ENCODE results near the gene RABL3. TPM values are rescaled to one million over a fixed set of nuclear protein-coding genes. Genes with fewer than 3 reads are reported as not detected.
"Not testable (repeated sequence)": the region's sequence is repeated elsewhere in the genome, so short reads cannot be mapped to it uniquely, and the experiment has no call there.

The RABL3 gene, protein sequence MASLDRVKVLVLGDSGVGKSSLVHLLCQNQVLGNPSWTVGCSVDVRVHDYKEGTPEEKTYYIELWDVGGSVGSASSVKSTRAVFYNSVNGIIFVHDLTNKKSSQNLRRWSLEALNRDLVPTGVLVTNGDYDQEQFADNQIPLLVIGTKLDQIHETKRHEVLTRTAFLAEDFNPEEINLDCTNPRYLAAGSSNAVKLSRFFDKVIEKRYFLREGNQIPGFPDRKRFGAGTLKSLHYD
- total RNA-seq: 18.2 TPM
- long read RNA-seq, partial matches to known transcripts: 0 of 5 reads
- long read RNA-seq, other reads (novel, unspliced or antisense): 3 of 5 reads

DNA sequence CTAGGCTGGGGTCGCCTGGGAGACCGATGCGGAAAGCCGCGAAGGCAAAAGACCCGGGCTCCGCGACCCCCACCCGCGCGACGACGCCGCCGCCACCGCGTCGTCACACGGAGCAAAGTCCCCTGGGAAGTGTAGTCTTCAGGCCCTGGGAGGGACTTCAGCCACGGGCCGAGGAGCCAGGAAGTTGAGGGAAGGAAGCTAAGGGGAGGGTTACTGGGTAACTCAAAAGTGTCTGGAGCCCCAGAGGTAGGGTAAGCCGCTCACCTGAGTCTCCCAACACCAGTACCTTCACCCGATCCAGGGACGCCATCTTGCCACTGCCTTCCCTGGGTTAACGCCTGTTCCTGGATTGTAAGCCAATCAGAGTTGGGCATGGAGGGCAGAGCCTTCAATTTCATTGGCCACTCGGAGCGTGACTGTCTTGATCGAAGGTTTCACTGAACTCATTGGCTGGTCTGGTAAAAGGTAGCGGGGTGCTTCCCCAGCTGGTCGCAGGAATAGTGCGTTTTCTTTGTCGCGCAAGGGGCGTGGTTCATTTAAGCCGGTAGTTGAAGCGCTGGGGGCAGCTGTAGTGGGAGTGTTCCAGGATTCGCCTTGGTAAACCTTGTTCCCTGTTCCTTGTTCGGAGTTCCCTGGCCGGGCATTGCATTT is at the start of gene RABL3, which contains the start of gene GTF2E1:
TSS of gene RABL3 (minus strand) at position 319 of the 651 bp plus-strand sequence. CDS start at position 310, 9 bp downstream.
TSS of gene GTF2E1 (plus strand) at position 547 of the 651 bp plus-strand sequence. CDS start 7,809 bp downstream, outside the sequence.
- intact Hi-C loops (cut with DNase I): loop anchor here (5.0 kb wide), 2 partner anchors 145 to 325 kb away; partner anchors contain the start of gene NDUFB4
- peak; percentile 100 for ATAC-seq
- DNase-seq (ENCODE audit: missing footprints): peak; percentile 95

GRCh38 chr3:120791913-120792312 is 49.6 kb upstream of the RABL3 start:
- DNase-seq (ENCODE audit: missing footprints) (no peak), ATAC-seq (no peak)
- intact Hi-C loops (cut with DNase I): no loop called here

- ATAC-seq: no peak
- DNase-seq (ENCODE audit: missing footprints): no peak
- intact Hi-C loops (cut with DNase I): no loop called here
Observed at GRCh38 chr3:120791010-120791409, 48.7 kb upstream of the RABL3 start.

DNA sequence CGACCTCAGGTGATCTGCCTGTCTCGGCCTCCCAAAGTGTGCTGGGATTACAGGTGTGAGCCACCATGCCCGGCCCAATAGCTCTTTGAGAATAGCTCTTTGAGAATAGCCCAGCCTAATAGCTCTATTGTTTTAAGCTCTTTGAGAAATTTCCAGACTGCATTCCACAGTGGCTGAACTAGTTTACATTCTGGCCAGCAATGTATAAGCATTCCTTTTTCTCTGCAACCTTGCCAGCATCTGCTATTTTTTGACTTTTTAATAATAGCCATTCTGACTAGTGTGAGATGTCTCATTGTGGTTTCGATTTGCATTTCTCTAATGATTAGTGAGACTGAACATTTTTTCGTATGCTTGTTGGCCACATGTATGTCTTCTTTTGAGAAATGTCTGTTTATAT is 43.5 kb upstream of the RABL3 start:
- DNase-seq (ENCODE audit: missing footprints); ATAC-seq; intact Hi-C loops (cut with DNase I): not testable (repeated sequence)

- no peak for DNase-seq (ENCODE audit: missing footprints)
- no peak for ATAC-seq
- intact Hi-C loops (cut with DNase I): no loop called here
Observed at GRCh38 chr3:120780977-120781376, 38.7 kb upstream of the RABL3 start.

DNA sequence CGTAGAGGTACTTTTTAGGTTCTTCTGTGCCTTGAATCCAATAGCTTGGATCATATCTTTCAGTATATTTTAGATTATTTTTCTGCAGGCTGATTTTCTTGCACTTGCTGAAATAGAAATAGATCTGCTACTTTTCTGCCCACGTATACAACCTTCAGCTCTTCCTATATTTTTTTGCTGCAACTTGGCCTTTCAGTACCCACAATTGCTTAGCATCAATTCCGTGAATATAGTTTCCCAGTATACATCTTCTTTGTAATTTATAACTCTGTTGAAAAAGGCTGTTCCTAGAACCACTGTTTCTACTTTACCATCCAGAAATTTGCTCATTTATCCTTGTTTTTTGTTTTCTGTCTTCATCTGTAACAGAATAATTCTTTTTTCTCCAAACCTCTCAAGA is 36.5 kb upstream of the RABL3 start:
- no peak for DNase-seq (ENCODE audit: missing footprints)
- intact Hi-C loops (cut with DNase I): no loop called here
- no peak for ATAC-seq

GRCh38 chr3:120775411-120775810 is 33.1 kb upstream of the RABL3 start:
- ATAC-seq: no peak
- no peak for DNase-seq (ENCODE audit: missing footprints)
- intact Hi-C loops (cut with DNase I): no loop called here

- DNase-seq (ENCODE audit: missing footprints) (no peak), ATAC-seq (no peak)
- intact Hi-C loops (cut with DNase I): no loop called here
Observed at GRCh38 chr3:120773932-120774331, 31.6 kb upstream of the RABL3 start.

DNA sequence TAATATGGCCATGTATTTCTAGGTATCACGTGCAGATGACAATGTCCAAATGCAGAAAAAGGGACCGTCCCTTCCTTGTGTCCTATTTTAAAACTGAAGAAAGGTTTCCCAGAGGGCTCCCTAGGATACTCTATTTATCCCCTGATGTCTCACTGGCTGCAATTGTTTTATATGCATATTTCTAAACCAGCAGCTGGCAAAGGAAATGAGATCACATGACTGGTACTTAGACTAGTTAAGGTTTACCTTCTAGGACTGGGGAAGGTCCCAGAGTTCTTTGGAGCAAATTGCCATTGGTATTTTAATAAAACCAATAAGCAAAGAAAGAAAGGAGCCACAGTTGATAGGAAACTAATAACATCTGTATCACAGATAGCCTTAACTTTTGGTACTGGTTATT is 29.8 kb upstream of the RABL3 start:
- intact Hi-C loops (cut with DNase I): no loop called here
- ATAC-seq: no peak
- DNase-seq (ENCODE audit: missing footprints): no peak

GRCh38 chr3:120770891-120771290 is 28.6 kb upstream of the RABL3 start:
- DNase-seq (ENCODE audit: missing footprints) (no peak), ATAC-seq (no peak)
- intact Hi-C loops (cut with DNase I): no loop called here

GRCh38 chr3:120769436-120769835 is 27.1 kb upstream of the RABL3 start:
- intact Hi-C loops (cut with DNase I): no loop called here
- no peak for DNase-seq (ENCODE audit: missing footprints)
- no peak for ATAC-seq

GRCh38 chr3:120767106-120767505 is 24.8 kb upstream of the RABL3 start:
- no peak for DNase-seq (ENCODE audit: missing footprints)
- intact Hi-C loops (cut with DNase I): no loop called here

DNA sequence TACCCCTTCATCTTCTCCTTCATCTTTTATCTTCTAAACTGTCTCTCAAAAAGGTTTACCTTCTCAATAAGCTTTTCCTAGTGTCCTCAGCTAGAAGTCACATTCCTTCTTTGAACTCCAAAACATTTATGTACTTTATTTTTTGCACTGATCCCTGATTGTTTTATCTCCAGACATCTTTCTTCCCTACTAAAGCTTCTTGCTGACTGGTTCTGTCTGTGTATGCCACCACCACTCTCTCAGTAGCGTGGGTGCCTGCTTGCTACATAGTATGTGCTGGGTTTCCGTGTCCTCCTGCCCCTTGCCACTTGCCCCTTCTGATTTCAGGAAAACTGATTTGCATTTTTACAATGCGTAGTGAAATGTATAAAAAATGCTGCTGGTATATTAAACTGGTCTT is 24.3 kb upstream of the RABL3 start:
- intact Hi-C loops (cut with DNase I): no loop called here
- no peak for ATAC-seq

More at GRCh38 chr3:120767106-120767505, 24.8 kb upstream of the RABL3 start:
- ATAC-seq: no peak

DNA sequence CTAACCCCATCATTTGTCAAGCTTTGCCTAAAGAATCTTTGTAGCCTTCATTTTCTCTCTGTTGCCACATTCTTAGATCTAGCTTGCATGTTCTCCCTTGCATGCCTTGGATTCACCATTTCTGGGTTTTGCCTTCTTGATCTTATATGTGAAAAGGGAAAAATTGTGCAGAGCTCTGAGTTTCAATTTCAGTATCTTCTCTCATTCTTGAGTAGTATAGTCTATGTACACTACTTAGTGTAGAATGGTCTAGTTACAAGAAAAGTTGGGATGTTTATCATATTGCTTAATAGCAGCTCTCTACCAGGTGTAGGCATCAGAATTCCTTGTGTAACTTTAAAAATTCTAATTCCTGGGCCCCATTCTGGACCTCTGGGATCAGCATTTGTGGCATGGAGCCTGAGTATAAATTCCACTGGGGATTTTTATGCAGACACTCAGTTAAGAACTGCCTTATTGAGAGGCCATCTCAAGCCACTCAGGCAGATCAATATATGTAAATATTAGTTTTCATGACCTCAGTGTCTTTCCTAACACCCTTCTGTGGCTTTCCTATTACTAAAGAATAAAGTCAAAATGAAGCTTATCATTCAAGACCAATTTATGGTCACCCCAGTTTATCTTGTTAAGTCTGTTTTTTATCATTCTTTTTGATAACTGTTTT is 23.6 kb upstream of the RABL3 start:
- no peak for ATAC-seq
- intact Hi-C loops (cut with DNase I): no loop called here
- DNase-seq (ENCODE audit: missing footprints): no peak

More for the DNA sequence above, 24.3 kb upstream of the RABL3 start:
- DNase-seq (ENCODE audit: missing footprints): no peak

- DNase-seq (ENCODE audit: missing footprints) (no peak), ATAC-seq (no peak)
- intact Hi-C loops (cut with DNase I): no loop called here
Observed at GRCh38 chr3:120764206-120764605, 21.9 kb upstream of the RABL3 start.

DNA sequence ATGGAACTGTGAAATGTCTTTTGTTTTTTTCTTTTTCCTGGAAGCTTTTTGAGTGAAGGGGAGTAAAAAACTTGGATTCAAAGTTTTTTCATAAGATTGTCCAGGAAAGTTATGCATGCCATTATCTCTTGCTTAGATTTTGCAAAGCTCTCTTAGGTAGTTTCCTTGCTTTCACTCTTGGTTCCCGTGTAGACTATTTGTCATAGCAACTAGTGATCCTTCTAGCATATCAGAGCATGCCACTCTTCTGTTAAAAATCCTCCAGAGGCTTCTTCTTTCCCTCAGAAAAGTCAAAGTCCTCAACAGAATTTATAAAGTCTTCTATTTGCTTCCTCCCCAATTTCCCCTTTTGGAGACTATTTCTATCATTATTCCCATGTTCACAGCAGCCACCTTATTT is 21.3 kb upstream of the RABL3 start:
- intact Hi-C loops (cut with DNase I): no loop called here
- ATAC-seq: no peak
- no peak for DNase-seq (ENCODE audit: missing footprints)

DNA sequence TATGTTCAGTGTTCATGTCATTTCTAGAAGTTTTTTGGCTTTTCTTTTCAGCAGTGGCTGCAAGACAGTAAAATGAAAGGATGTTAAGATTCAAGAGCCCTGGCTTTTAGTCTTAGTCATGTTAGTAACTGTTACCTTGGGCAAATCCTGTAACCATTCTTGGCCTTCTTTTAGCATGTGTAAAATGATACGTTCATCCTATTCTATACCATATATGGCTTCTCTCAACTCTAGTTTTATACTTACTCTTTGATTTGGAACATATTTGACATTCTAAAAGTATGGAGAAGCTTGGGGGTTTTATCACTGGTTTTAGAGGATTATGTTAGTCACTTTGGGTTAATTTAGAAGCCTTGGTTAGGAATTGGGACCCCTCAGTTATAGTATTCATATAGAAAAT is 20.3 kb upstream of the RABL3 start:
- ATAC-seq (no peak), DNase-seq (ENCODE audit: missing footprints) (no peak)
- intact Hi-C loops (cut with DNase I): no loop called here

GRCh38 chr3:120758551-120758950 is 16.2 kb upstream of the RABL3 start:
- DNase-seq (ENCODE audit: missing footprints); ATAC-seq; intact Hi-C loops (cut with DNase I): not testable (repeated sequence)

DNA sequence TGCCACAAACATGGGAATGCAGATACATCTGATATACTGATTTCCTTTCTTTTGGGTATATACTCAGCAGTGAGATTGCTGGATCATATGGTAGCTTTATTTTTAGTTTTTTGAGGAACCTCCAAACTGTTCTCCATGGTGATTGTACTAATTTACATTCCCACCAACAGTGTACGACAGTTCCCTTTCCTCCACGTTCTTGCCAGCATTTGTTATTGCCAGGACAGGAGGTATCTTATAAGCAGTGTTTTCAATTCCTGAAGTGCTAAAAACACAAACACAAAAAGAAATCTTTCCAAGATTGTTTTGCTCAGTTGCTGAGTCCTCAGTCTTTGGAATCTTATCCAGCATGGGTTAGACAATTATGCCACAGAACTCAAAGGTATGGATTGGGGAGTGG is 13.7 kb upstream of the RABL3 start:
- ATAC-seq (no peak), DNase-seq (ENCODE audit: missing footprints) (no peak)
- intact Hi-C loops (cut with DNase I): no loop called here

GRCh38 chr3:120753810-120754209 is 11.5 kb upstream of the RABL3 start:
- intact Hi-C loops (cut with DNase I): no loop called here

More at GRCh38 chr3:120753810-120754209, 11.5 kb upstream of the RABL3 start:
- DNase-seq (ENCODE audit: missing footprints) (no peak), ATAC-seq (no peak)
